Stimulated activated effector memory CD8-positive, alpha-beta T cell treated with anti-CD3 and anti-CD28 coated beads, Interleukin-12 subunit alpha, Interleukin-12 subunit beta, amount 100 ng/mL, for 72 hours (primary cell): ENCODE data around the gene RSPH10B2.
"Not testable (repeated sequence)": the region's sequence is repeated elsewhere in the genome, so short reads cannot be mapped to it uniquely, and the experiment has no call there.

ENCODE experiments used
- ATAC-seq: fragments of 150-1000 bp; cut with Tn5 transposase; 2 replicates; pipeline ENCODE4 v1.10.0; 2021
- DNase-seq, 2 donors: peaks; one replicate each; pipeline ENCODE4 v3.0.0; 2021 to 2022; ENCODE audit warnings: low spot score in 2 of 2
- H3K27ac Mint-ChIP-seq: one replicate; pipeline ENCODE4 v1.8.0; 2022; ENCODE audit warnings: mild to moderate bottlenecking, mixed read lengths
- H3K36me3 Mint-ChIP-seq: one replicate; pipeline ENCODE4 v1.8.0; 2022; ENCODE audit warnings: mild to moderate bottlenecking, mixed read lengths
- H3K4me1 Mint-ChIP-seq: one replicate; pipeline ENCODE4 v1.8.0; 2022; ENCODE audit warnings: mixed read lengths
- H3K4me3 Mint-ChIP-seq: one replicate; pipeline ENCODE4 v1.8.0; 2022; ENCODE audit warnings: mild to moderate bottlenecking, mixed read lengths
- H3K9me3 Mint-ChIP-seq: one replicate; pipeline ENCODE4 v1.8.0; 2022; ENCODE audit warnings: mixed read lengths

RSPH10B2 gene

DNA sequence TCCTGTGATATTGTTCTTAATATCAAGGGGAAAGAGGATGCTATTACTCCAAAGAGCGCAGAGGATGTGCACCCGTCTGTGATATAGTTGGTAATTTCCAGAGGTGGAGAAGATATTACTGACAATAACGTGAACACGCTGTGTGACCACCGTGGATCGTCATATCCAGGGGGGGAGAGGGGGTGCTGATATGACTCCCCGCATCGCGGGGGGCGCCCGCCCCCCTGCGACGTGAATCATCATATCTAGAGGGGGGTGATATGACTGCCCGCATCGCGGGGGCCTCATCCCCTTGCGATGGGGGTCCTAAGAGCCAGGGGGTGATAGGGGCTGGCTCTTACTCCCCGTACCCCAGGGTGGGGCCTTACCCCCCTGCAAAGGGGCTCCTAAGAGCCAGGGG, 93.8 kb downstream of the RSPH10B2 start:
- not testable (repeated sequence) for H3K27ac Mint-ChIP-seq, DNase-seq, ATAC-seq, H3K4me1 Mint-ChIP-seq, H3K9me3 Mint-ChIP-seq, H3K36me3 Mint-ChIP-seq, H3K4me3 Mint-ChIP-seq
